GM19023 (cell line): ENCODE data around the gene R3HDM1.
"Not testable (repeated sequence)": the region's sequence is repeated elsewhere in the genome, so short reads cannot be mapped to it uniquely, and the experiment has no call there.

Source experiments
- ATAC-seq: cut with Tn5 transposase; IDR thresholded peaks from one replicate; pipeline ENCODE4 v1.9.1; 2021; ENCODE audit warnings: mild to moderate bottlenecking, moderate library complexity; ENCODE audit not compliant: unreplicated experiment

Gene R3HDM1

GRCh38 chr2:135637456-135638087 is 106.3 kb downstream of the R3HDM1 start:
- peak; percentile 90 for ATAC-seq

GRCh38 chr2:135638825-135639224 is 107.5 kb downstream of the R3HDM1 start:
- no peak for ATAC-seq

GRCh38 chr2:135641156-135642068 is 110.1 kb downstream of the R3HDM1 start:
- ATAC-seq, result no peak

GRCh38 chr2:135647836-135648579 is 116.7 kb downstream of the R3HDM1 start:
- no peak for ATAC-seq

- ATAC-seq, result no peak
Measured at GRCh38 chr2:135650721-135651120, 119.4 kb downstream of the R3HDM1 start.

GRCh38 chr2:135651717-135652116 is 120.4 kb downstream of the R3HDM1 start:
- ATAC-seq, result no peak

- not testable (repeated sequence) for ATAC-seq
Measured at GRCh38 chr2:135654239-135654638, 123.0 kb downstream of the R3HDM1 start.

GRCh38 chr2:135657806-135658582 is 126.7 kb downstream of the R3HDM1 start:
- ATAC-seq, result no peak

GRCh38 chr2:135662088-135662487 is 130.8 kb downstream of the R3HDM1 start:
- ATAC-seq, result no peak

- ATAC-seq, result no peak
Measured at GRCh38 chr2:135663148-135663700, 131.9 kb downstream of the R3HDM1 start.

- ATAC-seq, result peak; percentile 94
Measured at GRCh38 chr2:135664623-135665068, 133.4 kb downstream of the R3HDM1 start.

- no peak for ATAC-seq
Measured at GRCh38 chr2:135667045-135667444, 135.8 kb downstream of the R3HDM1 start.

- no peak for ATAC-seq
Measured at GRCh38 chr2:135674453-135674852, 143.2 kb downstream of the R3HDM1 start.

GRCh38 chr2:135676031-135676430 is 144.7 kb downstream of the R3HDM1 start:
- no peak for ATAC-seq

- no peak for ATAC-seq
Measured at GRCh38 chr2:135679125-135679524, 147.8 kb downstream of the R3HDM1 start.

- no peak for ATAC-seq
Measured at GRCh38 chr2:135685361-135685760, 154.1 kb downstream of the R3HDM1 start.

- ATAC-seq, result no peak
Measured at GRCh38 chr2:135688978-135689377, 157.7 kb downstream of the R3HDM1 start.

- no peak for ATAC-seq
Measured at GRCh38 chr2:135689679-135690078, 158.4 kb downstream of the R3HDM1 start.

GRCh38 chr2:135694711-135695110 is 163.4 kb downstream of the R3HDM1 start:
- ATAC-seq, result no peak

- no peak for ATAC-seq
Measured at GRCh38 chr2:135698838-135699237, 167.6 kb downstream of the R3HDM1 start.
